B cell (primary cell): ENCODE data around the gene OPN1MW3.

Experiments used
- EZH2 ChIP-seq: IDR thresholded peaks from 2 replicates; pipeline ENCODE4 v1.6.1; 2012; ENCODE audit warnings: borderline replicate concordance, low read depth, mild to moderate bottlenecking, moderate library complexity, low read length; ENCODE audit not compliant: insufficient read depth, poor library complexity, severe bottlenecking
- TF ChIP-seq, protein P1 (sequence below): fragments of 200-600 bp; IDR thresholded peaks from one replicate; pipeline ENCODE4 v1.8.0; 2022; ENCODE audit warnings: antibody characterized with exemption, mild to moderate bottlenecking

DNA sequence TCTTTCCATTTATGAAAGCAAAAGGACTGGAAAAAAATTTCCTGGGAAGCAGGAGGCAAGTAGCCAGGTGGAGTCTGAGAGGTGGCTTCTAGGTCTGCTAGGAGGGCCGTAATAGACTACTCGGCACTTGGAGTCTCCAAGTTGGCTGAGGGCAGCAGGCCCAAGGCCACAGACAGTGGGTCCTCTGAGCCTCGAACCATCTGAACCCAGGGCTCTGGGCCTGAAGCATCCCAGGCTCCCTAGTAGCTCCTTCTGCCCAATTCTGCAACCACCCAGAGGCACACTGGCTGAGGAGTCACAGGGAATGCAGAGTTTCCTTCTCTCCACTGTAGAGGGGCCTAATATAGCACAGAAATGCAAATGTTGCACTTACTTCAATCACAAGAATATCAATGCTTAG, 58.0 kb downstream of the OPN1MW3 start:
- TF ChIP-seq EZH2, result no peak
- TF ChIP-seq, protein P1, sequence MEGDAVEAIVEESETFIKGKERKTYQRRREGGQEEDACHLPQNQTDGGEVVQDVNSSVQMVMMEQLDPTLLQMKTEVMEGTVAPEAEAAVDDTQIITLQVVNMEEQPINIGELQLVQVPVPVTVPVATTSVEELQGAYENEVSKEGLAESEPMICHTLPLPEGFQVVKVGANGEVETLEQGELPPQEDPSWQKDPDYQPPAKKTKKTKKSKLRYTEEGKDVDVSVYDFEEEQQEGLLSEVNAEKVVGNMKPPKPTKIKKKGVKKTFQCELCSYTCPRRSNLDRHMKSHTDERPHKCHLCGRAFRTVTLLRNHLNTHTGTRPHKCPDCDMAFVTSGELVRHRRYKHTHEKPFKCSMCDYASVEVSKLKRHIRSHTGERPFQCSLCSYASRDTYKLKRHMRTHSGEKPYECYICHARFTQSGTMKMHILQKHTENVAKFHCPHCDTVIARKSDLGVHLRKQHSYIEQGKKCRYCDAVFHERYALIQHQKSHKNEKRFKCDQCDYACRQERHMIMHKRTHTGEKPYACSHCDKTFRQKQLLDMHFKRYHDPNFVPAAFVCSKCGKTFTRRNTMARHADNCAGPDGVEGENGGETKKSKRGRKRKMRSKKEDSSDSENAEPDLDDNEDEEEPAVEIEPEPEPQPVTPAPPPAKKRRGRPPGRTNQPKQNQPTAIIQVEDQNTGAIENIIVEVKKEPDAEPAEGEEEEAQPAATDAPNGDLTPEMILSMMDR, result no peak
